HEK293T (cell line): Measurements from ENCODE around the gene KIAA1614.

Experiments used
- ARNT ChIP-seq: fragments of 450-650 bp; IDR thresholded peaks from 2 replicates; pipeline ENCODE4 v1.6.1; 2017; ENCODE audit warnings: mild to moderate bottlenecking
- BHLHE40 ChIP-seq: fragments of 450-650 bp; IDR thresholded peaks from 2 replicates; pipeline ENCODE4 v1.6.1; 2016; ENCODE audit warnings: mild to moderate bottlenecking, moderate library complexity, borderline replicate concordance
- ELF4 ChIP-seq: fragments of 450-650 bp; IDR thresholded peaks from 2 replicates; pipeline ENCODE4 v1.6.1; 2017; ENCODE audit warnings: antibody characterized with exemption
- FOXA1 ChIP-seq: fragments of 450-650 bp; IDR thresholded peaks from 2 replicates; pipeline ENCODE4 v1.6.1; 2016; ENCODE audit warnings: mild to moderate bottlenecking
- FOXM1 ChIP-seq: fragments of 450-650 bp; IDR thresholded peaks from 2 replicates; pipeline ENCODE4 v1.6.1; 2017; ENCODE audit warnings: mild to moderate bottlenecking, borderline replicate concordance
- SP1 ChIP-seq: fragments of 450-650 bp; IDR thresholded peaks from 2 replicates; pipeline ENCODE4 v1.6.1; 2017
- TARDBP ChIP-seq: fragments of 450-650 bp; IDR thresholded peaks from 2 replicates; pipeline ENCODE4 v1.6.1; 2016
- TF ChIP-seq, protein P1 (sequence below): fragments of 450-650 bp; IDR thresholded peaks from 2 replicates; pipeline ENCODE4 v1.6.1; 2016

DNA sequence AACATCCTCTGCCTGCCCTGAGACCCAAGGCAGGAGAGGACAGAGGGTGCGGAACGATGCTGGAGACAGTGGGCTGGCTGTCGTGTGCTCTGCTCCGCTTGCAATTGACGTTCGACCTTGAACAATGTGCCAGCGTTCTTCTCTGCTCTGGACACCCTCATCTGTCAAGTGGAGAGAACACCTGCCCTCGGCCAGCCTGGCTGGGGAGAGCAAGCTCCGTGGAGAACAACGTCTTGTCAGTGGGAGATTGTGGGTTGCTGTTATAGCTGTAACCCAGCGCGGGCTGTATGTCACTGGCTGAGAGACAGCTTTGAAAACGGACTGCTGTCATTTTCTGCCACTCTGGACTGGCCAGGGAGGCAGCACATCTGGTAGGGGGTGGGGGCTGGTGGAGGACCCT lies 14.7 kb downstream of the KIAA1614 start:
- TF ChIP-seq BHLHE40 (no peak), FOXA1 (no peak), ELF4 (no peak), SP1 (no peak), TARDBP (no peak), ARNT (no peak), FOXM1 (no peak)
- TF ChIP-seq, protein P1, sequence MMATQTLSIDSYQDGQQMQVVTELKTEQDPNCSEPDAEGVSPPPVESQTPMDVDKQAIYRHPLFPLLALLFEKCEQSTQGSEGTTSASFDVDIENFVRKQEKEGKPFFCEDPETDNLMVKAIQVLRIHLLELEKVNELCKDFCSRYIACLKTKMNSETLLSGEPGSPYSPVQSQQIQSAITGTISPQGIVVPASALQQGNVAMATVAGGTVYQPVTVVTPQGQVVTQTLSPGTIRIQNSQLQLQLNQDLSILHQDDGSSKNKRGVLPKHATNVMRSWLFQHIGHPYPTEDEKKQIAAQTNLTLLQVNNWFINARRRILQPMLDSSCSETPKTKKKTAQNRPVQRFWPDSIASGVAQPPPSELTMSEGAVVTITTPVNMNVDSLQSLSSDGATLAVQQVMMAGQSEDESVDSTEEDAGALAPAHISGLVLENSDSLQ, result no peak
